Kidney epithelial cell (primary cell): ENCODE data around the gene PIK3C2G. TPM values are rescaled to one million over a fixed set of nuclear protein-coding genes. Genes with fewer than 3 reads are reported as not detected.

Source experiments
- DNase-seq: peaks from one replicate; pipeline ENCODE4 v3.0.0-alpha.2; 2010; ENCODE audit warnings: low read depth
- H3K27me3 ChIP-seq: 2 replicates; pipeline ENCODE4 v1.6.0; 2011; ENCODE audit warnings: low read length; ENCODE audit not compliant: control insufficient read depth, insufficient read depth
- H3K36me3 ChIP-seq: 2 replicates; pipeline ENCODE4 v1.5.1; 2011; ENCODE audit warnings: low read length; ENCODE audit not compliant: control insufficient read depth, insufficient read depth
- H3K4me3 ChIP-seq: 2 replicates; pipeline ENCODE4 v1.5.1; 2011; ENCODE audit warnings: low read depth, mild to moderate bottlenecking, control low read depth, low read length
- total RNA-seq: library from RNA; depleted of rRNA; stranded (reverse); fragments of >200 nt; gene quantifications from 2 replicates; pipeline ENCODE4 v1.2.3, GENCODE V29; 2015
- TF ChIP-seq, protein P1 (sequence below): IDR thresholded peaks from 2 replicates; pipeline ENCODE4 v1.5.1; 2011; ENCODE audit warnings: mild to moderate bottlenecking, moderate library complexity, low read length, control low read depth, inconsistent platforms; ENCODE audit not compliant: insufficient read depth, poor library complexity, severe bottlenecking

The PIK3C2G gene
- total RNA-seq, 1 donor from 2014 or later: 0.13 TPM

DNA sequence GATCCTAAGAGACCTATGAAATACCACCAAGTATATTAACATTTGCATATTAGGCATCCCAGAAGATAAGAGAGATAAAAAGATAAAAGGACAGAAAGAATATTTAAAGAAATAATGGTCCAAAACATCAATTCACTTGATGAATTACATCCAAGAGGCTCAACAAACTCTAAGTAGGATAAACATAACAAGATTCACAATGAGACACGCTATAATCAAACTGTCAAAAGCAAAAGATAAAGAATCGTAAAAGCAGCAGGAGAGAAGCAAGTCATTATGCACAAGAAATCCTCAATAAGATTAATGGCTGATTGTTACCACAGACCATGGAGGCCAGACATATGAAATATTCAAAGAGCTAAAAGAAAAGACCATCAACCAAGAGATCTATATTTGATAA, 396.9 kb downstream of the PIK3C2G start:
- TF ChIP-seq, protein P1, sequence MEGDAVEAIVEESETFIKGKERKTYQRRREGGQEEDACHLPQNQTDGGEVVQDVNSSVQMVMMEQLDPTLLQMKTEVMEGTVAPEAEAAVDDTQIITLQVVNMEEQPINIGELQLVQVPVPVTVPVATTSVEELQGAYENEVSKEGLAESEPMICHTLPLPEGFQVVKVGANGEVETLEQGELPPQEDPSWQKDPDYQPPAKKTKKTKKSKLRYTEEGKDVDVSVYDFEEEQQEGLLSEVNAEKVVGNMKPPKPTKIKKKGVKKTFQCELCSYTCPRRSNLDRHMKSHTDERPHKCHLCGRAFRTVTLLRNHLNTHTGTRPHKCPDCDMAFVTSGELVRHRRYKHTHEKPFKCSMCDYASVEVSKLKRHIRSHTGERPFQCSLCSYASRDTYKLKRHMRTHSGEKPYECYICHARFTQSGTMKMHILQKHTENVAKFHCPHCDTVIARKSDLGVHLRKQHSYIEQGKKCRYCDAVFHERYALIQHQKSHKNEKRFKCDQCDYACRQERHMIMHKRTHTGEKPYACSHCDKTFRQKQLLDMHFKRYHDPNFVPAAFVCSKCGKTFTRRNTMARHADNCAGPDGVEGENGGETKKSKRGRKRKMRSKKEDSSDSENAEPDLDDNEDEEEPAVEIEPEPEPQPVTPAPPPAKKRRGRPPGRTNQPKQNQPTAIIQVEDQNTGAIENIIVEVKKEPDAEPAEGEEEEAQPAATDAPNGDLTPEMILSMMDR: no peak
- Histone ChIP-seq H3K4me3 (no peak overlapping the region), H3K27me3 (no peaks in the 10 kb centered on the region), H3K36me3 (no peaks in the 10 kb centered on the region)
- DNase-seq: no peak

DNA sequence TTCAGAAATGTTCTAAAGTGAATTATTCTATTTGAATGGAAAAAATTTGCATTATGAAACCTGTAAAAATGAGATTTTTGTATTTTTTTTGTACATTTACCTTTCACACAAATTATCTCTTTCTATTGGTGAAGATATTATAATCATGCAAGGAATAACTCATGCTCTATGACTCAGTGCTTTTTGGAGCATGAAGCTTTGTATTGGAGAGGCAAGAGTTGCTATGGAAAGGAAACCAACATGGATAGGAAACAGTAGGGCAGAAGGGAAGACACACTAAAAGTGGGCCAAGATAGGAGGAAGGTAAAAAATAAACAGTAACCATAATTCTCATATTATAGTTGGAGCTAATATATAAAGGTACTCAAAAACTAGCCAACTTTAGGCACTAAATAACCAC, 397.5 kb downstream of the PIK3C2G start:
- no peak overlapping the region for H3K4me3 ChIP-seq
- no peaks in the 10 kb centered on the region for H3K27me3 ChIP-seq
- no peaks in the 10 kb centered on the region for H3K36me3 ChIP-seq
- TF ChIP-seq, protein P1: no peak
- DNase-seq: no peak

DNA sequence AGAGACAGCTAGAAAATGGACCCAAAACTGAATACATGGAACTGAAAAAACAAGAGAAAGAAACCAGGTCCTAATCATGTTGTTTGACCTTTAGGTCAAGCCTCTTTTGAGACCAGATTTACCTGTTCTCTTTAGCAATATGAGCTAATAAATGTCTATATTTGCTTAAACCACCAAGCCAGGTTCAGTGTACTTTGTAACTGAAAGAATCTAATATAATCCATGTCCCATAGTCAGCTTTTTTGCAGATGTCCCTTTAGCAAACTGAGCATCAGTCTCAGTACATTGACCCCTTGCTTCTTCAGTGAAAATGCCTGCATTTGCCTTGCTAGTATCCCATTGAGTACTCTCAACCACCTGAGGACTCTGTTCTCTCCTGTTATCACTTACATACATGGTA, 414.8 kb downstream of the PIK3C2G start:
- Histone ChIP-seq H3K4me3 (no peak overlapping the region), H3K36me3 (no peaks in the 10 kb centered on the region), H3K27me3 (no peaks in the 10 kb centered on the region)
- no peak for DNase-seq
- TF ChIP-seq, protein P1: no peak

DNA sequence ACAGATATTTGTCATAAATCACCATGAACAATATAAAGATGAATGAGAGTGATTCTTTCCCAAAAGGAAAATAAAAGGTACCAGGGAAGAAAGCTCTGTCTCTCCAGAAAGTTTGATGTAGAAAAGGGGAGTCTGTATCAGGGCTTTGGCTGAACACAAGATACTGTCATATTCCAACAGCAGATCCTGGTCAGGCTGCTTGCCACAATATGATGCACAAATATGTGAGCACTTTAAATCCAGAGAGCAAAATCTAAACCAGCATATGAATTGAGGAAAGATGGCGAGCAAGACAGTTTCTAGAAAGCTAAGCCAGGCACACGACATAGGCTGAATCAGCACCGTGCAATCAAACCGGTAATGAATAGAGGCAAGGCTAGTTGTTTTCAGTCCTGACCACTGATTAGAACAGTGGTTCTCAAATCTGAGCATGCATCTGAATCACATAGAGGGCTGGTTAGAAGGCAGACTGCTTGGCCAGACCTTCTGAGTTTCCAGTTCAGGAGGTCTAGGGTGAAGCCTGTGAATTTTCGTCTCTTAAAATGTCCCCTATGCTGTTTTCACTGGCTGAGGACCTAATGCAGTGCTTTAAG, 415.8 kb downstream of the PIK3C2G start:
- Histone ChIP-seq H3K36me3 (no peaks in the 10 kb centered on the region), H3K4me3 (no peak overlapping the region), H3K27me3 (no peaks in the 10 kb centered on the region)
- TF ChIP-seq, protein P1: no peak
- DNase-seq: no peak

DNA sequence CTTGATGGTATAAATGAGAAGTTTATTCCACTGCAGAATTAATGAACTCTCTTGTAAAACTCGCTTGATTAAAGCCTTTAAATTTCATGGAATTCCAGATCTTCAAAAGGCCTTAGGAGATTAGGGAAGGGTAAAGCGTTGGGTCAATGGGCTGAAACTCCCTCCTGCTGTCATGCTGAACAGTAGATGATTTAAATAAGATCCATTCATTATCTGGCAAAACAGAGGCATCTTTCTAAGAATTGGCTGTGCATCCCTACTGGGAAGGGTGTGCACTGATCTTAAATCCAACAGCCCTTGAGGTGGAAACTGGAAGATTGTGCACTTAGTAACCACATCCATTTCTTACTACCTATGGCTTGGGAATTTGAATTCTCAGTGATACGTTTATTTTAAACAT, 420.5 kb downstream of the PIK3C2G start:
- Histone ChIP-seq H3K4me3 (no peak overlapping the region), H3K27me3 (no peaks in the 10 kb centered on the region), H3K36me3 (no peaks in the 10 kb centered on the region)
- DNase-seq: no peak
- TF ChIP-seq, protein P1: no peak

DNA sequence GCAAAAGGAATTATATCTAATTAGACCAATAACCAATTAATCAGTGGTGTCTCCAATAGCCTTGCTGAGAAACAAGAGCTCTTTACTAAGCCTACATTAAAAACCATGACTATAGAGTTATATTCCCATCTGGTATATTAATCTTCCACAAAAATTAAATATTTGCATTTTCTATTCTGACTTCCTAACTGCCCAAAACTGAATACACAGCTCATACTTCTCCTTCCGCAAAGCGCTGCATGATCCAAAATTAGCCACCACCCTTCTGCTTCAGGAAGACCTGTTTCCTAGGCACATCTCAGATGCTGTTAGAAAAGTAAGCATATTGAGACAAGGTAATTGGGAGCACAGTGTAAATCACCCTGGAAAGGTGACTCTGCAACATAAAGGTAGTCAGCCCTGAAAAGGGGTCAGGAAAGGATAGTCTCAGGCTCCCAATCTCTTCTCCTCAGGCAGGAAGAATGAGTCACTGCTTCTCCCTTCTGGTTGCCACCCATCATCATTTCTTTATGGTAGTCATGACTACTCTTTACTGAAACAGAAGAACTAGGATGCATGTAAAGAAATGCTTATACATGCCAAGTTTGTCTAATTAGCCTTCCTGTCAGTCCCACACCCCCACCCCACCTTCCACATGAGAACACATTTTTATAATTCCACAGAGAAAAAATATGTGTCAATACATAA, 422.2 kb downstream of the PIK3C2G start:
- no peak overlapping the region for H3K4me3 ChIP-seq
- no peak for DNase-seq
- H3K36me3 ChIP-seq: no peaks in the 10 kb centered on the region
- TF ChIP-seq, protein P1: no peak
- H3K27me3 ChIP-seq: no peaks in the 10 kb centered on the region
